Mesothelial cell of epicardium (in vitro differentiated cells): Measurements from ENCODE around the gene TSHZ2. TPM values are rescaled to one million over a fixed set of nuclear protein-coding genes. Genes with fewer than 3 reads are reported as not detected.

Experiments
- DNase-seq, 2 experiments: peaks; one replicate each; pipeline ENCODE4 v3.0.0; 2021; ENCODE audit warnings: low spot score in 2 of 2; ENCODE audit not compliant: unreplicated experiment in 2 of 2
- H3K27ac Mint-ChIP-seq: 2 replicates; pipeline ENCODE4 v1.8.0; 2021; ENCODE audit warnings: mixed read lengths
- H3K27me3 Mint-ChIP-seq: 2 replicates; pipeline ENCODE4 v1.8.0; 2021; ENCODE audit warnings: low read depth, mixed read lengths
- H3K36me3 Mint-ChIP-seq: 2 replicates; pipeline ENCODE4 v1.8.0; 2021; ENCODE audit warnings: mixed read lengths
- H3K4me1 Mint-ChIP-seq: 2 replicates; pipeline ENCODE4 v1.8.0; 2021; ENCODE audit warnings: mixed read lengths
- H3K4me3 Mint-ChIP-seq: 2 replicates; pipeline ENCODE4 v1.8.0; 2021; ENCODE audit warnings: mild to moderate bottlenecking, moderate library complexity, mixed read lengths
- H3K9me3 Mint-ChIP-seq: 2 replicates; pipeline ENCODE4 v1.8.0; 2021; ENCODE audit warnings: mixed read lengths
- CTCF ChIP-seq: fragments of 200-600 bp; sonication (generic); IDR thresholded peaks from one replicate; pipeline ENCODE4 v1.5.0; 2021; ENCODE audit warnings: antibody characterized with exemption; ENCODE audit not compliant: unreplicated experiment
- total RNA-seq: library from RNA; stranded (reverse); gene quantifications from 3 replicates; pipeline ENCODE4 v1.2.1, GENCODE V29; 2021

TSHZ2 gene
- total RNA-seq, 1 donor from 2014 or later = 28.8 TPM

- Mint-ChIP-seq H3K4me3 (no peak overlapping the region), H3K27ac (no peak overlapping the region), H3K9me3 (no peaks in the 10 kb centered on the region), H3K4me1 (peaks cover 25% of the 10 kb centered on the region), H3K36me3 (no peaks in the 10 kb centered on the region), H3K27me3 (peaks cover under 1% of the 10 kb centered on the region)
- no peak for TF ChIP-seq CTCF
- no peak for DNase-seq
Measured at GRCh38 chr20:53129563-53129962, 157.4 kb downstream of the TSHZ2 start.

DNA sequence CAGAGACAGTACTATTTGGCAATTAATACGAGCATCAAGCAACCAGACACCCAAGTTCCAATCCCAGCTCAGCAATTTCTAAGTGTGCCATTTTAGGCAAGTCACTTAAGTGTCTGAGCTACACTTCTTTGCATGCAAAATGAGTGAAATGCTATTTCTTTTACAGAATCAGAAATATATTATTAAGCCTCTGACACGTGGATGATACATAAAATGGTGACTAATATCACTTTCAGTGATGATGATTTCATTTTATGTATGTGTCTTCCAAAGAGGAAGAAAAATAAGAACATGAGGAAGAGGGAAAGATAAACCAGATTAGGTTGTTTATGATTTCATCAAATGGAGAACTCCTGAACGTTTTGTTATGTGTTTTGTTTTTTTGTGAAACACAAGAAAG, 158.6 kb downstream of the TSHZ2 start:
- Mint-ChIP-seq H3K4me3 (no peak overlapping the region), H3K27me3 (peaks cover 2% of the 10 kb centered on the region), H3K27ac (no peak overlapping the region), H3K36me3 (no peaks in the 10 kb centered on the region), H3K9me3 (no peaks in the 10 kb centered on the region), H3K4me1 (peaks cover 25% of the 10 kb centered on the region)
- TF ChIP-seq CTCF = no peak
- DNase-seq = no peak

DNA sequence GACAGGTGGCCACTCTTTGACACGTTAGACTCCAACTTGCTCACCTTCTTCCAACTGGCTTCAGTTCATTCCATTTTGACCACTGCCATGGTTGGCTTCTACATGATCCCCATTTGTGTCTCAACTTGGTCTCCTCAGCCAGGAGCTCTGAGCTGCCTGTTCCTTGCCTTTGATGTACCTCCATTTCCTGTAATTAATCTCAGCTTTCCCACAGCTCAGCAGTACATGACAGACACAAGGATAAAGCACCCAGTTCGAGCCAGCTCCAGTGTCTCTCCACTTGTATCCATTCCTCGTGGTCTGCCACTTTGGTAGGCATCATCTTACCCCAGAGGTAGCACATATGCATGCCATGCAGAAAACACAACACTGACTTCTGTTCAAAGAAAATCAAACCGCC, 161.0 kb downstream of the TSHZ2 start:
- Mint-ChIP-seq H3K36me3 (no peaks in the 10 kb centered on the region), H3K27ac (no peak overlapping the region), H3K4me1 (peaks cover 21% of the 10 kb centered on the region), H3K4me3 (no peak overlapping the region), H3K9me3 (no peaks in the 10 kb centered on the region), H3K27me3 (peaks cover 4% of the 10 kb centered on the region)
- DNase-seq = no peak
- no peak for TF ChIP-seq CTCF

DNA sequence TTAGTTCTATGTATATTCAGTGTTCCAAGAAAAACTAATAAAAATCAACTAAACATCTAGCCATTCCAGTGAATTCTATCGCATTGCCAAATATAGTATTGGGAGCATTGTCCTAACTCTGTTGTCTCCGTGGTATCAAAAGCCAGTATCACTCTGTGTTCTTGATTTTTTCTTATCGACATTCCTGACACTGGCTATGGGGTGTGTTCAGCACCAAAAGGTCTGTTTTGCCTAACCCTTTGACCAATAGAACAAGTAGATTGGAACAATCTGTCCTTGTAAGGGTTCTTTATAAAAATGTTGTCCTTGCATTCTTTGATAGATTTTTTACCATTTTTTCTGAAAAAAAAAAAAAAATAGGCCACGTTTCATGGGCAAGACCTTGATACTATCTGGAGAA, 161.5 kb downstream of the TSHZ2 start:
- Mint-ChIP-seq H3K27me3 (peaks cover 4% of the 10 kb centered on the region), H3K9me3 (no peaks in the 10 kb centered on the region), H3K36me3 (peaks cover 2% of the 10 kb centered on the region), H3K4me3 (no peak overlapping the region), H3K27ac (no peak overlapping the region), H3K4me1 (peaks cover 21% of the 10 kb centered on the region)
- no peak for TF ChIP-seq CTCF
- DNase-seq = no peak

DNA sequence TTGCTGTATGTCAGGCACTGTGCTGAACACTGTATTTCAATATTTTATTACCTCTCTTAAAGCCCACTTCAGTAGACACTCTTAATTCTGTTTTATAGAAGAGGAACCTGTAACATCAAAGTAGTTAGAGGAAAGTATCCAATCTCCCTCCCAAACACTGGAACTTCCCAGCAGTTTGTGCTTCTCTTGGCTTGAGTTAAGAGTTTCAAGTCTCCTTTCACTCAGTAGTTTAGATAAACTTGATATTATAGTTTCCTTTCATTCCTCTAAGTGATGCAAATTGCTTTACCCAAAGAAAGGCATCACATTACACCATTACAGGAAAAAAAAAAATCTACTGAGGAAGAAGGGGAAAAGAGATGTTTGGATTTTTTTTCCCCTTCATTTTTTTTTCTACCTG, 164.3 kb downstream of the TSHZ2 start:
- Mint-ChIP-seq H3K27ac (peak overlapping the region; percentile 5), H3K4me3 (no peak overlapping the region), H3K36me3 (peaks cover 2% of the 10 kb centered on the region), H3K4me1 (peaks cover 45% of the 10 kb centered on the region), H3K9me3 (no peaks in the 10 kb centered on the region), H3K27me3 (peaks cover 4% of the 10 kb centered on the region)
- no peak for TF ChIP-seq CTCF
- no peak for DNase-seq
